H1 (cell line): Measurements from ENCODE around the gene ZNF408. TPM values are rescaled to one million over a fixed set of nuclear protein-coding genes. Genes with fewer than 3 reads are reported as not detected.

Experiments used
- CBX8 ChIP-seq: fragments of 300-800, 300-1000 bp; sonication (generic); IDR thresholded peaks from 2 replicates; pipeline ENCODE4 v1.7.1; 2016; ENCODE audit warnings: low read depth, low read length, borderline replicate concordance
- CEBPB ChIP-seq: IDR thresholded peaks from 2 replicates; pipeline ENCODE4 v1.6.1; 2012; ENCODE audit warnings: low read depth, low read length
- CHD2 ChIP-seq: IDR thresholded peaks from 2 replicates; pipeline ENCODE4 v1.6.1; 2012; ENCODE audit warnings: low read length, improper control_type of control experiment
- CHD7 ChIP-seq: fragments of 300-600 bp; sonication (generic); IDR thresholded peaks from 2 replicates; pipeline ENCODE4 v1.7.1; 2012; ENCODE audit warnings: low read length, moderate library complexity, mild to moderate bottlenecking, inconsistent platforms; ENCODE audit not compliant: insufficient replicate concordance
- EZH2 ChIP-seq: fragments of 200-600 bp; sonication (generic); IDR thresholded peaks from 2 replicates; pipeline ENCODE4 v1.7.1; 2012; ENCODE audit warnings: low read depth, mild to moderate bottlenecking, moderate library complexity, low read length, inconsistent platforms; ENCODE audit not compliant: severe bottlenecking
- HDAC2 ChIP-seq, 2 experiments: fragments of 300-600 bp in 1 of 2; sonication (generic) in 1 of 2; IDR thresholded peaks; 2 replicates each; pipeline ENCODE4 v1.6.1; 2011 to 2012; ENCODE audit warnings: low read depth in 2 of 2, low read length in 2 of 2, mild to moderate bottlenecking in 2 of 2, moderate library complexity in 2 of 2, borderline replicate concordance in 1 of 2, inconsistent platforms in 1 of 2
- SIN3A ChIP-seq, 2 experiments: IDR thresholded peaks in 1 of 2; conservative IDR thresholded peaks in 1 of 2; 2 replicates each; pipeline ENCODE4 v1.6.1; 2011 to 2012; ENCODE audit warnings: low read length in 2 of 2, improper control_type of control experiment in 1 of 2, low read depth in 1 of 2, mild to moderate bottlenecking in 1 of 2
- SP2 ChIP-seq: IDR thresholded peaks from 2 replicates; pipeline ENCODE4 v1.6.1; 2012; ENCODE audit warnings: mild to moderate bottlenecking, low read length, inconsistent platforms
- polyA plus RNA-seq, 7 experiments: library from polyadenylated mRNA; depleted of rRNA in 3 of 7; stranded (reverse) in 5 of 7; unstranded in 2 of 7; fragments of >200 nt in 5 of 7; fragments of 200-250 nt in 2 of 7; gene quantifications; 1 replicate in 5 of 7; 2 replicates in 1 of 7; 4 replicates in 1 of 7; pipeline versions ENCODE4 v1.2.1 to v1.2.3, GENCODE V29; 2011 to 2013; ENCODE audit warnings: missing spikeins in 2 of 7, mixed read lengths in 2 of 7
- total RNA-seq: library from RNA; stranded (reverse); fragmentation: NEBNext Ultra II Directional; extraction: Animal tissue kit (Norgen Biotek cat#: 25700); gene quantifications from 2 replicates; pipeline ENCODE4 v1.2.1, GENCODE V29; 2021
- TF ChIP-seq, protein P1 (sequence below): IDR thresholded peaks from 2 replicates; pipeline ENCODE4 v1.6.1; 2011; ENCODE audit warnings: low read depth, mild to moderate bottlenecking, low read length; ENCODE audit not compliant: insufficient read depth

ZNF408 gene
- total and polyA plus RNA-seq, 2 of the 8 experiments (the other 6 are each of a cell fraction or from before 2014, with no cell fraction given): 10.7 to 11.0 TPM

DNA sequence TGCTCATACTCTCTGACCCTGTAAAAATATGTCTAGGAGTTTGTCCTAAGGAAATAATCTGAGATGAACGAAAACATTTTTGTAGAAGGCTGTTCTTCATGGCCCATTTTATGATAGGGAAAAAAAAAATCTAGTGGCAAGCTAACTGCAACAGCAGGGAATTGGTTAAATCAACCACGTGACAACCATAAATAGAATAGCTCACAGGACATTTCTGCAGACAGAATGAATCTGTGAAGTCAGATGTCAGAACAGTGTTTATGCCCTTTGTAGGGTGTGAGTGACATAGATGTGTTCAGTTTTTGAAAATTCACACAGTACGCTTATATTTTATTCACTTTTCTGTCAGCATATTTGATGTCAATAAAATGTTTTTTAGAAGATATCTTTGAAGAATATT is 16.5 kb upstream of the ZNF408 start (continued):
- TF ChIP-seq CHD7 (no peak), SIN3A (conservative IDR thresholded peaks at IDR 0.05 in 1 of 2, IDR thresholded peaks at IDR 0.05 in 1 of 2; ENCODE audit: low read depth in 1 of 2, low read length in 2 of 2) (no peak), CHD2 (no peak), SP2 (no peak), HDAC2 (IDR thresholded peaks at IDR 0.05; ENCODE audit: borderline replicate concordance in 1 of 2, low read depth in 2 of 2, low read length in 2 of 2) (no peak), CBX8 (no peak), CEBPB (no peak), EZH2 (no peak)
- TF ChIP-seq, protein P1, sequence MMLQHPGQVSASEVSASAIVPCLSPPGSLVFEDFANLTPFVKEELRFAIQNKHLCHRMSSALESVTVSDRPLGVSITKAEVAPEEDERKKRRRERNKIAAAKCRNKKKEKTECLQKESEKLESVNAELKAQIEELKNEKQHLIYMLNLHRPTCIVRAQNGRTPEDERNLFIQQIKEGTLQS: no peak
